ENCODE data around the gene DCAF5.
"Not testable (repeated sequence)": the region's sequence is repeated elsewhere in the genome, so short reads cannot be mapped to it uniquely, and the experiment has no call there.

The DCAF5 gene

DNA sequence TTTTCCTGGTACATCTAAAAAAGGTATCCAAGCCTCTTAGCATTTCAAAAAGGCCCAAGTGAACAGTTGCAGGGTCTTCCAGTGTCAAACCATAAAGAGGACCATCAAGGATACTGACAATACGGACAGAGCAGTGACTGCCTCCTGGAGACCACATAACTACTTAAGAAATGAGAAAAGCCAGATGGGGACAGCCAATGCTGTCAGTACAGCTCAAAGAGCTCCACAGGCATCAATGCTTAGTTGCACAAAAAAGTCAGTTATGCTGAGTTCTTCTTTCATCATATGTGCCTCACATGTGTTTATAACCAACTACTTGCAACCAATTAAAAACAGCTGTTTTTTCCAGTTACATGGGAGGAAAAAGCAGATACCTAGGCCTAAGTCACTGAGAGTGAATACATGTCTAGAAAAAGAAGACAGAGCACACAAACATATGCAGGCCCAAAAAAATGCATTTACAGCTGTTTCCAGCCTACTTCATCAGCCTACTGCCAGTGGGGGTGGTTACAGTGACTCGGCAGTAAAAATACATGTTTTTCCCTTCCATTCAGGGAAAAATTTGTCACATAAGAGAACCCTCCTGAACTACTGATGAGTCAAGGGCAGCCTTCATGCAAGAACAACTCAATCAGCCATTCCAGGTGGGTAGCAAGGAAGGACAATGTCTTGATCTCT, 84.0 kb downstream of the DCAF5 start:
- Histone ChIP-seq H3K27me3 (ENCODE audit: insufficient read depth, insufficient read length) (no peaks in the 10 kb centered on the region), H3K9me3 (ENCODE audit: insufficient read depth, low read length) (no peaks in the 10 kb centered on the region), H3K9ac (ENCODE audit: insufficient read length, low read depth) (no peak overlapping the region), H3K4me3 (ENCODE audit: insufficient read length, low read depth) (no peak overlapping the region), H3K4me1 (ENCODE audit: insufficient read depth, insufficient read length) (no peaks in the 10 kb centered on the region), H3K36me3 (ENCODE audit: insufficient read depth, insufficient read length, low read length) (peaks cover 8% of the 10 kb centered on the region)
- TF ChIP-seq ZNF274 (IDR thresholded peaks at IDR 0.05; ENCODE audit: low read depth, low read length) (no peak), SUZ12 (IDR thresholded peaks at IDR 0.05; ENCODE audit: extremely low read depth, insufficient read depth, insufficient read length) (no peak), YY1 (IDR thresholded peaks at IDR 0.05; ENCODE audit: insufficient read depth, insufficient read length) (no peak)
- DNase-seq (ENCODE audit: low read depth, low spot score): no peak

GRCh38 chr14:69066396-69067171, 86.3 kb downstream of the DCAF5 start:
- no peaks in the 10 kb centered on the region for H3K27me3 ChIP-seq (ENCODE audit: insufficient read depth, insufficient read length)
- H3K4me3 ChIP-seq (ENCODE audit: insufficient read length, low read depth): no peak overlapping the region
- TF ChIP-seq YY1 (IDR thresholded peaks at IDR 0.05; ENCODE audit: insufficient read depth, insufficient read length) (no peak), ZNF274 (IDR thresholded peaks at IDR 0.05; ENCODE audit: low read depth, low read length) (no peak), SUZ12 (IDR thresholded peaks at IDR 0.05; ENCODE audit: extremely low read depth, insufficient read depth, insufficient read length) (no peak)
- H3K36me3 ChIP-seq (ENCODE audit: insufficient read depth, insufficient read length, low read length): peaks cover 10% of the 10 kb centered on the region
- H3K9me3 ChIP-seq (ENCODE audit: insufficient read depth, low read length): no peaks in the 10 kb centered on the region
- H3K4me1 ChIP-seq (ENCODE audit: insufficient read depth, insufficient read length): no peaks in the 10 kb centered on the region
- H3K9ac ChIP-seq (ENCODE audit: insufficient read length, low read depth): no peak overlapping the region
- DNase-seq (ENCODE audit: low read depth, low spot score): no peak

DNA sequence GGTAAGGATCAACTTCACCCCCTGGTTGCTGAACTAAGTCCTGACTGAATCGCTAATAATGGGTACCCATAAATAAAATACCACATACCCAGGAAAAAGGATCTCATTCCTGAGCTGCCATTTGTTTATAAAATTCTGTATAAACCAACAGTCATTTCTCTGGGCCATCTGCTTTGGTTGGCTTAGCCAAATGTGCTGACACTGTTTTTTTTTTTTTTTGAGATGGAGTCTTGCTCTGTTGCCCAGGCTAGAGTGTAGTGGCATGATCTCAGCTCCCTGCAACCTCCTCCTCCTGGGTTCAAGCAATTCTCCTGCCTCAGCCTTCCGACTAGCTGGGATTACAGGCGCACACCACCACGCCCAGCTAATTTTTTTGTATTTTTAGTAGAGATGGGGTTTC, 87.0 kb downstream of the DCAF5 start:
- DNase-seq (ENCODE audit: low read depth, low spot score); H3K9me3 ChIP-seq (ENCODE audit: insufficient read depth, low read length); H3K27me3 ChIP-seq (ENCODE audit: insufficient read depth, insufficient read length); H3K9ac ChIP-seq (ENCODE audit: insufficient read length, low read depth); H3K4me3 ChIP-seq (ENCODE audit: insufficient read length, low read depth); H3K4me1 ChIP-seq (ENCODE audit: insufficient read depth, insufficient read length): not testable (repeated sequence)
- peaks cover 17% of the 10 kb centered on the region for H3K36me3 ChIP-seq (ENCODE audit: insufficient read depth, insufficient read length, low read length)

- Histone ChIP-seq H3K4me1 (ENCODE audit: insufficient read depth, insufficient read length) (no peaks in the 10 kb centered on the region), H3K9me3 (ENCODE audit: insufficient read depth, low read length) (no peaks in the 10 kb centered on the region), H3K36me3 (ENCODE audit: insufficient read depth, insufficient read length, low read length) (peaks cover 20% of the 10 kb centered on the region), H3K9ac (ENCODE audit: insufficient read length, low read depth) (no peak overlapping the region), H3K4me3 (ENCODE audit: insufficient read length, low read depth) (no peak overlapping the region), H3K27me3 (ENCODE audit: insufficient read depth, insufficient read length) (no peaks in the 10 kb centered on the region)
- no peak for DNase-seq (ENCODE audit: low read depth, low spot score)
- TF ChIP-seq SUZ12 (IDR thresholded peaks at IDR 0.05; ENCODE audit: extremely low read depth, insufficient read depth, insufficient read length): no peak
- TF ChIP-seq YY1 (IDR thresholded peaks at IDR 0.05; ENCODE audit: insufficient read depth, insufficient read length): no peak
- no peak for TF ChIP-seq ZNF274 (IDR thresholded peaks at IDR 0.05; ENCODE audit: low read depth, low read length)
These were observed 88.3 kb downstream of the DCAF5 start for GRCh38 chr14:69064596-69064995.

- peaks cover 23% of the 10 kb centered on the region for H3K36me3 ChIP-seq (ENCODE audit: insufficient read depth, insufficient read length, low read length)
- TF ChIP-seq YY1 (IDR thresholded peaks at IDR 0.05; ENCODE audit: insufficient read depth, insufficient read length): no peak
- no peak for TF ChIP-seq SUZ12 (IDR thresholded peaks at IDR 0.05; ENCODE audit: extremely low read depth, insufficient read depth, insufficient read length)
- TF ChIP-seq ZNF274 (IDR thresholded peaks at IDR 0.05; ENCODE audit: low read depth, low read length): no peak
- no peaks in the 10 kb centered on the region for H3K4me1 ChIP-seq (ENCODE audit: insufficient read depth, insufficient read length)
- DNase-seq (ENCODE audit: low read depth, low spot score): no peak
- no peaks in the 10 kb centered on the region for H3K27me3 ChIP-seq (ENCODE audit: insufficient read depth, insufficient read length)
- no peaks in the 10 kb centered on the region for H3K9me3 ChIP-seq (ENCODE audit: insufficient read depth, low read length)
- H3K9ac ChIP-seq (ENCODE audit: insufficient read length, low read depth): no peak overlapping the region
- H3K4me3 ChIP-seq (ENCODE audit: insufficient read length, low read depth): no peak overlapping the region
These were observed 93.0 kb downstream of the DCAF5 start for GRCh38 chr14:69059658-69060623.

DNA sequence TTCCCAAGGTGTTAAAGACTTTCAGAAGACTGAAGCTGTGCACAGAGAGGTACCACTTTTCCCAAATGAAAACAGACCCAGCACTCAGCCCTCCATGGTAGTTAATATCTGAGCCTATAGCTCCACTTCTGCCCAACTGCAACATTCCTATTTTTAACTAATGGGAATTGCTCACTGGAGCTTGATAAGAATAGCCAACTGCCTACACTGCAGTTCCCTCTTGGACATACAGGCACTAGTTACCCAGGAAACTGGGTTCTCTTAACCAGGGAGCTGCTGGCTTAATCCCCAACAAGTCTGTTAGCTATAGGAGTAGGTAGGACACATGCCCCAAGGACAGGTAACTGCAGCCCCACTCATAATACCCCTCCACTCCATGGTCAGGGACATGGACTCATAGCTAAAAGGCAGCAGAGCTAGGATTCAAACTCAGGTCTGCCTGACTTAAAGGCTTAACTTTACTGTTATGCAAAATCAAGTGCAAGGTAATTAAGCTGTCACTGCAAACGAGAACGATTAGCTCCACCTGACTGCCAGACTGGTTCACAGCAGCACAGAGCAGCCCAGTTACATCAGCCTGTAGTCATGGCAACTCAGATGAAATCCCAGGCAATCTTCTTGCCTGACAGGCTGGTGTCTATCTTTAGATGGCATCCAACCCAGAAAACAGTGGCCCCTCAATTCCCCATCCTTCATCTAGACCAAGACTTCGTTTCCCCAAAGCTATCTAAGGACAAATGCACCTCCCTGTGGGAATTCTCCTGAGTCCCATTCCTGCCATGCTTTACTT, 96.7 kb downstream of the DCAF5 start:
- H3K4me1 ChIP-seq (ENCODE audit: insufficient read depth, insufficient read length): no peaks in the 10 kb centered on the region
- H3K27me3 ChIP-seq (ENCODE audit: insufficient read depth, insufficient read length): no peaks in the 10 kb centered on the region
- no peaks in the 10 kb centered on the region for H3K9me3 ChIP-seq (ENCODE audit: insufficient read depth, low read length)
- no peak for DNase-seq (ENCODE audit: low read depth, low spot score)
- H3K9ac ChIP-seq (ENCODE audit: insufficient read length, low read depth): no peak overlapping the region
- no peak for TF ChIP-seq YY1 (IDR thresholded peaks at IDR 0.05; ENCODE audit: insufficient read depth, insufficient read length)
- no peak for TF ChIP-seq ZNF274 (IDR thresholded peaks at IDR 0.05; ENCODE audit: low read depth, low read length)
- TF ChIP-seq SUZ12 (IDR thresholded peaks at IDR 0.05; ENCODE audit: extremely low read depth, insufficient read depth, insufficient read length): no peak
- peaks cover 31% of the 10 kb centered on the region for H3K36me3 ChIP-seq (ENCODE audit: insufficient read depth, insufficient read length, low read length)
- H3K4me3 ChIP-seq (ENCODE audit: insufficient read length, low read depth): no peak overlapping the region

Measured in NT2/D1 (cell line).